Kidney capillary endothelial cell (primary cell): Measurements from ENCODE around the gene OR6C75.
"Not testable (repeated sequence)": the region's sequence is repeated elsewhere in the genome, so short reads cannot be mapped to it uniquely, and the experiment has no call there.

Source experiments
- DNase-seq: peaks from one replicate; pipeline ENCODE4 v3.0.0-alpha.2; 2018; ENCODE audit warnings: low spot score

Gene OR6C75

DNA sequence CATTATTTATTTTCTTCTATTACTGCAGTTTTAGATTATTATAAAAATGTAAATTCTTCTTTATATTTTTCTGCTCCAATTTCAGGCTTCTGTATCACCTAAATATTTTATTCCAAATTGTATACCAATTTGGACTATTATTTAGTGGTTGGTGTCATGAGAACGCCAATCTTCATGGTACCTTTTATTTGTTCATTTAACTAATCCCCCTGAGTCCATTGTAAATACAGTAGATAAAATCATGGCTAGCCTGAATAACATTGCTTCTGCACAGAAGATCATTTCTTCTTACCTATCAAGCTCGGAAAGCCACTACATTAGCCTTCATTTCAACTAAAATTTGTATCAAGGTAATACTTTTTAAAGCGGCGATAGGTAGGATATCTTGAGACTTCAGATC lies at the start of gene OR6C75:
Gene OR6C75, plus strand, starts transcription at position 301 of the 400 bp plus-strand sequence. CDS start 2,136 bp downstream, outside the sequence.
- DNase-seq: no peak

DNA sequence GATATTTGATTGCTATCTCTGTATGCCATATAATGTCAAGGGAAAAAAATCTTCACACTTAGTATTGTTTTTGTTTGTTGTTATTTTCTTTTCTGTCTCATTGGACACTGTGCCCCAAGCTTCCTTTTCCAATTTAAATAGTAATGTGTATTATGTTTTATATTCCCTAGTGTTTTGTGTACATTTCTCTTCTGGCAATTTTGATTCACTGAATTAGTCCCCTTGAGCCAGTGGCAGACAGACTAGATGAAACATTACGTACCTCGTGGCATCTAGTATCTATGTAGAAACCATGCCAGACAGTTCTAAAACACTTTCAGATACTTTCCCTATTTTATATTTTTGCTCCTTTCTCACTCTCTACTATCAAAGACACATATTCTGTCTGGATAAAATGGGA lies 48.7 kb upstream of the OR6C75 start, which contains the start of gene OR6C1:
Gene OR6C1, plus strand, starts transcription at position 301 of the 400 bp plus-strand sequence. CDS start 6,257 bp downstream, outside the sequence.
- no peak for DNase-seq

DNA sequence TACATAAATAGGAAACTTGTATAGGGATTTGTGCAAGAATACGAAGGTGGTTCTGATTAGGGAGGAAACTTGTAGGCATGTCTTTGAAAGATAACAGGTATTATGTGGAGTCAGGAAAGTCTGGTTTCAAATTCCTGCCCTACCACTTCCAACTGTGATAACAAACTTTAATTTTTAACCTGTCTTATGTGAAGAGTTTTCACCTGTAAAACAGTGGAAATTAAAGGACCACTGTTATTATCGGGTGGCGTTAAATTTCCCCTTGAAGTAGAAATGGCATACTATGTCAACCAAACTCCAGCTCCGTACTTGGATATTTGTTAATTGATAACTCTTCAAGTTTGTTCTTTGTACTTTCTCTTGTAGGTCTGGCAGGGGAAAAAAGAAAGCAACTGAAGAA lies 42.6 kb upstream of the OR6C75 start:
- no peak for DNase-seq

DNA sequence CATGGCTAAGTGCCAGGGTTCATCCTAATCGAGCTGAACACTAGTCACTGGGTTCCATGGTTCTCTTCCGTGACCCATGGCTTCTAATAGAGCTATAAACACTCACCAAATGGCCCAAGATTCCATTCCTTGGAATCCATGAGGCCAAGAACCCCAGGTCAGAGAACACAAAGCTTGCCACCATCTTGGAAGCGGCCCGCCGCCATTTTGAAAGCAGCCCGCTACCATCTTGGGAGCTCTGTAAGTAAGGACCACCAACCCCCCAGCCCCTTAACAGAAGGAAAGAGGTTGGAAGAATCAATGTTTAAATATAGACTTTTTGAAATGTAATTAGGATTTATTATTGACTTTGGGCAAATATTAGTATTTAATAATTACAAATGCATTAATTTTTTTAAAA lies 37.0 kb upstream of the OR6C75 start:
- not testable (repeated sequence) for DNase-seq

DNA sequence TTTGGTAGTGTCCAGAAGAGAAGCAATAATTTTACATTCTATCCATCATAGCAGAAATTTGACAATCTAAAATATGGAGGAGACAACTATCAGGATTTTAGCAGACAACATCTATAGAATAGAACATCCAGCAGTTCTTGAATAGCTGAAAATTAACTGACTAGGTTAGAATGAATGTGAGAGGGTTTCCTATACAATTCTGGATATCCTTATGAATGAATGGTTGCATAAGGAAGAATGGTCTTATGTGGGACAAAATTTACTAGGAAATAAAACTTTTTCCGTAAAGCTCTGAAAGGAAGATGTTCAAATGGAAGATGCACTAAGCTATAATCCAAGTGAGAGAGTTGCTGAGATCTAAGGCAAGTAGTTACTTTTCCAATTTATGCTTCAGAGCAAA lies 32.3 kb upstream of the OR6C75 start, which contains the start of gene OR6C3:
Gene OR6C3, plus strand, starts transcription at position 301 of the 400 bp plus-strand sequence. CDS start 955 bp downstream, outside the sequence.
- DNase-seq: no peak

DNA sequence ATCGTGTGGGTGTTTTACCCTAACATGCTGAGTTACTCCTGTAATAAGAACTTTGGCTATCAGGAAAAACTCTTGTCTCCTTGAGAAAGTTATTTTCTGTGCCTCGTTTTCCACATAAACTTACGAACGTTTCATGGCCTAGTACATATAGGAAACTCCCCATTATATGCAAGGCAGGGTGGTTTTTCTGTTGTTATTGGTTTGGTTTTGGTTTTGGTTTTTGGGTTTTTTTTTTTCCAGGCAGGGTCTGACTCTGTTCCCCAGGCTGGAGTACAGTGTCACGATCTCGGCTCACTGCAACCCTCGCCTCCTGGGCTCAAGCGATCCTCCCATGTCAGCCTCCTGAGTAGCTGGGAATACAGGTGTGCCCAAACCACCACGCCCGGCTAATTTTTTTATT lies 26.8 kb upstream of the OR6C75 start:
- DNase-seq: no peak

DNA sequence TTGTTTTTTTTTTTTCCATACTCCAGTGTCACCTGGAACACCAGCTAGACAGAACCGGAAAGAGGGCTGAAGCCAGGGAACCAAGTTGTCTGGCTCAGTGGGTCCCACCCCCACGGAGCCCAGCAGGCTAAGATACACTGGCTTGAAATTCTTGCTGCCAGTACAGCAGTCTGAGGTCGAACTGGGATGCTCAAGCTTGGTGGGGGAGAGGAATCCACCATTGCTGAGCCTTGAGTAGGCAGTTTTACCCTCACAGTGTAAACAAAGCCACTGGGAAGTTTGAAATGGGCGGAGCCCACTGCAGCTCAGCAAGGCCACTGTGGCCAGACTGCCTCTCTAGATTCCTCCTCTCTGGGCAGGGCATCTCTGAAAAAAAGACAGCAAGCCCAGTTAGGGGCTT lies 7.4 kb upstream of the OR6C75 start:
- DNase-seq: not testable (repeated sequence)

DNA sequence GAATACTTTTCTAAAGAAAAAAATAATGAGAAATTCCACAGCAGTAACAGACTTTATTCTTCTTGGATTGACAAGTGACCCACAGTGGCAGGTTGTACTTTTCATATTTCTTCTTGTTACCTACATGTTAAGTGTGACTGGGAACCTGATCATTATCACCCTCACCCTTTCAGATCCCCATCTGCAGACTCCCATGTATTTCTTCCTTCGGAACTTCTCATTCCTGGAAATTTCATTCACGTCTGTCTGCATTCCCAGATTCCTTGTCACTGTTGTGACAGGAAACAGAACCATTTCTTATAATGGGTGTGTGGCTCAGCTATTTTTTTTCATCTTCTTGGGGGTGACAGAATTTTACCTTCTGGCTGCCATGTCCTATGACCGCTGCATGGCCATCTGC lies 2.3 kb downstream of the OR6C75 start:
- no peak for DNase-seq

DNA sequence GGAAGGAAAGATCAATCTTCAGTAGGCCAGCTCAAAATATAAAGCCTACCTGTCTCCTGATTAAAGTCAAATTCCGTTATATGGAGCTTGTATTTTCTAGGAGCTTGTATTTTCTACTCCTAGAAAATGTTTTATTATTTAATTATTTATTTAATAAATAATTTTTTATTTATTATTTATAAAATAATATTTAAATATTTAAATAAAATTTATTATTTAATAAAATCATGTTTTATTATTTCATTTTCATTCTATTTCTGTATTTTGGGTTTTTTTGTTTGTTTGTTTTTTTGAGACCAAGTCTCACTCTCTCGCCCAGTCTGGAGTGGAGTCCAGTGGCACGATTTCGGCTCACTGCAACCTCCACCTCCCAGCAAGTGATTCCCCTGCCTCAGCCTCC lies 9.7 kb downstream of the OR6C75 start:
- DNase-seq: no peak

DNA sequence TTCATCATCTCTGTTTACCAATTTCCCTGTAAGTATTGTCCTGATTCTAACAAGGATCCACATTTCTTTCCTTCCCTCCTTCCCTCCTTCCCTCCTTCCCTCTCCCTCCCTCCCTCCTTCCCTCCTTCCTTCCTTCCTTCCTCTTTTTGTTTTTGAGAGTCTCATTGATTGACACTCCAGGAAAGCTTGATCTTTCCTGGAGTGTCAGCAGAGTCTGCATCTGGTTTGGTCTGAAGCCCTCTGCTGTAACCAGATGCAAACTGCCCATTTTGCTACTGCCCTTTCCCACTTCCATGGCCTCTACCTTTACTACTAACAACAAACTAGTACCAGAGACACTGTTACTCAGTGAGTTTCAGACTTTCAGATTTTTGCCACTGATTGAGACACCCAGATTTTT lies 23.1 kb downstream of the OR6C75 start:
- DNase-seq: no peak

DNA sequence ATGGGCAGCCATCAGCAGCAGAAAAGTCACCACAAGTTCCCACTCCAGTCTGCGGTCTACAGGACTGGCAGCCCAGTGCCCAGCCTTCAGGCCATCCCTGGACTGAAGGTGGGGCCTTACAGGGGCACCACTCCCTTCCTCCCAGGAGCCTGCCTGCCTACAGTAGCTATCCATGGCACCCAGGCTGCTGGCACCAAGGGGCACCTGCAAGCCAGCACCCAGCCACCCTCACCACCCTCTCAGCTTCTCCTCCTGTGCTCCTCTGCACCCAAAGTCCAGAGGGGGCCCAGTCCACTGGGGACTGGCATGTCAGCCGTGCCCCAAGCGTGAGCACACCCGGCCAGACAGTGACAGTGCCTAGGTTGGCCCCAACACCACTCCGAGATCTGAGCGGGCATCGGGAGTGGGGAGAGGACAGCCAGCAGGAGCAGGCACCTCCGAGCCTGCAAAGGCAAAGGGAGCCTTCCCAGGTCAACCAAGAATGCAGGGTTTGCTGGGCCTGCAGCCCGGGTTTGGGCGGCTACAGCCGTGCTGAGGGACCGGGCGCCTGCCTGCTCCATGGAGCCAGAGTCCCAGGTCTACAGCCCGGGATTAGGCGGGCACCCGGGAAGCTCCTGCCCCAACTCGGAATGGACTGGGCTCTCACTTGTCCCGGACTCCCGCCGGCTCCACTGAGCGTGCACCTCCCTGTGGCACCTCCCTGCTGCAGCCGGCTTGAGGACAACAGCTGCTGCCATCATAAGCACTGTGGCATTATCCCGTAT lies 29.4 kb downstream of the OR6C75 start:
- no peak for DNase-seq

DNA sequence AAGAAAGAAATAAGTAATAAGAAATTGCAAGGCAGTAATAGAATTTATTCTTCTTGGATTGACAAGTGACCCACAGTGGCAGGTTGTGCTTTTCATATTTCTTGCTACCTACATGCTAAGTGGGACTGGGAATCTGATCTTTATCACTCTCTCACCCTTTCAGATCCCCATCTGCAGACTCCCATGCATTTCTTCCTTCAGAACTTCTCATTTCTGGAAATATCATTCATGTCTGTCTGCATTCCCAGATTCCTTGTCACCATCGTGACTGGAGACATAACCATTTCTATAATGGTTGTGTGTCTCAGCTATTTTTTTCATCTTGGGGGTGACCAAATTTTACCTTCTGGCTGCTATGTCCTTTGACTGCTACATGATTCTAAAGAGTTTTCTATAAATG lies 33.6 kb downstream of the OR6C75 start:
- no peak for DNase-seq

DNA sequence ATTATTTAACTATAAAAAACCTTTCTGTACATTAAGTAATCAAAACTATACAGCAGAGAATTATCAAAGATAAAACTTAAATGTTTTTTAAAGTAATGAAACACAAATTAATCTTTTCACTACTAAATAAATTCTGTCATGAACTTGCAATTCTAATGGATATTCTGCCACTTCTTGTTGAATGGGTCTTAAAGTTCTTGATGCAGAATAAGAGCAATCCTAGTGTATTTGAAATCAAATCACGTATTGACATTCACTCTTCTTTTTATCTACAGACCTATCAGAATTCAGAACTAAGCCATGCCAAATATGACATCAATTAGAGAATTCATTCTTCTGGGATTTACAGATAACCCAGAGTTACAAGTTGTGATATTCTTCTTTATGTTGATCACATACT lies 37.5 kb downstream of the OR6C75 start, which contains the start of gene OR6C65:
Gene OR6C65, plus strand, starts transcription at position 301 of the 400 bp plus-strand sequence. Its CDS starts 0 bp downstream, at position 301.
- DNase-seq: no peak

DNA sequence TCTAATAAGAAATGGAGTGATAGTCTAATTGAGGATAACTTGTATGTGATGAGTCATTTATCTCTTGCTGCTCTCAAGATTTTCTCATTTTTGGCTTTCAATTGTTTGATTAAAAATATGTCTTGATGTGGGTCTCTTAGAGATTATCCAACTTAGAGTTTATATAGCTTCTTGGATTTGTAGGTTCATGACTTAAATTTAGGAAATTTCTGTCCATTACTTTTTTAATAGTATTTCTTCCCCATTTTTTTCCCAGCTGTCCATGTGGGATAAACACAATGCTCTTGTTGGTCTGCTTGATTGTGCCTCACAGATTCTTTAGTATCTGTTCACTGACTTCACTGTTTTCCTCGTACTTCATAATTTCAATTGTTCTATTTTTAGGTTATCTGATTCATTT lies 45.1 kb downstream of the OR6C75 start:
- DNase-seq: peak; percentile 25

DNA sequence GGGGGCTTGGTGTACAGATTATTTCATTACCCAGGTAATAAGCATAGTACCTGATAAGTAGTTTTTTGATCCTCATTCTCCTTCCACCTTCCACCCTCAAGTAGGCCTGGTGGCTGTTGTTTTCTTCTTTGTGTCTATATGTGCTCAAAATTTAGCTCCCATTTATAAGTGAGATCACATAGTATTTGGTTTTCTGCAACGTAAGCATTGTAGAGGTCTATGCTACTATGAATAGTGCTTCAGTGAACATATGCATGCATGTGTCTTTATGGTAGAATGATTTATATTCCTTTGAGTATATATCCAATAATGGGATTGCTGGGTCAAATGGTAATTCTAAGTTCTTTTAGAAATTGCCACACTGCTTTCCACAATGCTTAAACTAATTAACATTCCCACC lies 46.4 kb downstream of the OR6C75 start:
- DNase-seq: not testable (repeated sequence)

DNA sequence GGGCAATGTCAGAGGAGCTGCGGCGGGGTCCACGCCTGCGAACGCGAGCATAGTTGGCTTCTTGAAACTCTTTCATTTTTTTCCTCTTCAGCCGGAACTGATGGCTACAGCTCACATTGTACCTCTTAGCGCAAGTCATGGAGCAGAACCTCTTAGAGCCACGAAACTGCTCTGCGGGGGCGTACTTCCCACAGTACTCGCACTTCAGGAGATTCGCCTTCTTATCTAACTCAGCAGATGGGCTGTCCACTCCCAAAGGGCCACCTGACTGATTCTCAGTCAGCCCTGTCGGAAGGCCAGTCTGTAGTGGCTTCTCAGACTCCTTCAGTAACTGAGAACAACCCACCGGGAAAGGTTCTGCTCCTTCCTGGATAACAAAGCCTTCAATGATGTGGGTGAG lies 49.4 kb downstream of the OR6C75 start:
- not testable (repeated sequence) for DNase-seq

DNA sequence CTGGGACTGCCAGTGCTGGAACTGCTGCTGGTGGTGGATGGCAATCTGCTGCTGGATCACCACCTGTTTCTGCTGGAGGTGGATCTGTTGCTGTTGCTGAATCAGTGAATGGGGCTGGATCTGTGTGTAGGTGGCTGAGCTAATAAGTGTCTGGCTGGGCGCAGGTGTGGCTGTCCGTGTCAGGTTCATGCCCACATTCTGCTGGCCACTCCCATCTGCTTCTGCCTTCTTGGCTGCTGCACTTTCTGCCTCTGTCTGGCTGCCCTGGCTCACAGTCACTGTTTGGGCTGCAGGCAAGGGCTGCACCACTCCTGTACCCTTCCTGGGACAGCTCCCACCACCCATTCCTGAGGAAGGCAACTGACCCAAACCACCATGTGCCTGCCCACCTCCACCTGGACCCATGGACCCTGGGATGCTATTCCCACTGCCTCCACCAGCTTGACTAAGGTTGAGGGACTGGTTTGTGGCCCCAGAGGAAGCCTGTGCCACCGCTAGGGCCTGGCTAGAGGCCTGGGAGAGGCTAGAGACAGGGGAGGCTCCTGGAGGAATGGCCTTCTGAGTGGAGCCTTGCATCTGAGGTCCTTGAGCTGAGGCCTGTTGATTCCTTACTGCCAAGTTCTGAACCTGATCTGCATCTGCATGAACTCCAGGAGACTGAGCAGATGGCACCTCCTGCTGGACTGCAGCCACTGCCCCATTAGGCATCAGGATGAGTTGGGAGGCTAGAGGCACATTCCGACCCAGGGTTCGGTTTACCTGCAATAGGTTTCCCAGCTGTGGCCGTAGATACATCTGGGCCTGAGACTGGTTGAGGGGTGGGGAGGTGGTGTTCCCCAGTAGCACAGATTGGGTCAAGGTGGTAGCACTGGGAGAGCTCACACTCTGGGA lies 51.0 kb downstream of the OR6C75 start:
- DNase-seq: not testable (repeated sequence)

DNA sequence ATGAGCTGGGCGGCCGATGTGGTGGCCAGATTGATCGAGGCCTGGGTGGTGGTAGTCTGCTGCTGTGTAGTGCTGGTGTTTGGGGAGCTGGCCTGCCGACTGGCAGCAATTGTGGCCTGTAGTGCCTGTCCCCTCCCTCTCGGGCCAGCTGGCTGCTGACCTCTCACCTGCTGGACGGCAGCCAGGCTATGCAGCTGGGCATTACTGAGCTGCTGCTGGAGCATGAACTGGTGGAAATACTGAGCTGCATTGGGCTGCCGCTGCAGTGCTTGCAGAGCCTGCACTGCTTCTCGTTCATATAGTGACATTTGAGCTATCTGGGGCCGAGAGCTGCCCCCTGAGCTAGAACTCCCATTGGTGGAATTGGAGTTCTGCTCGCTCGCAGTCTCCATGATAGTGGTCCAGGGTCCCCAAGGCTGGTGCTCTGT lies 51.6 kb downstream of the OR6C75 start:
- not testable (repeated sequence) for DNase-seq

DNA sequence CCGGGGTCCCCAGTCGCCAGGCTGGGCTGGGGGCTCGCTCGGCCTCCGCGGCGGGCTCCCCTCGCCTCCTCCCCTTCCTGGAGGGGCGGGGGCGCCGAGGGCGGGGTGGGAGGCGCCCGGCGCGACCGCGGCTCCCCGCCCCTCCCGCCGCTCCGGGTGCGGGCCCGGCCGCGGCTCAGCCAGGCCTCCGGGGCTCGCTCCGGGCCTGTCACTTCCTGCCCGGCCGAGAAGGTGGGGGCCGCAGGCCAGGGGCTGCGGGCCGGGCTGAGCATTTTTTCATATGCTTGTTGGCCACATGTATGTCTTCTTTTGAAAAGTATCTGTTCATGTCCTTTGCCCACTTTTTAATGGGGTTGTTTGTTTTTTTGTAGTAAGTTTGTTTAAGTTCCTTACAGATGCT lies 52.1 kb downstream of the OR6C75 start:
- not testable (repeated sequence) for DNase-seq

DNA sequence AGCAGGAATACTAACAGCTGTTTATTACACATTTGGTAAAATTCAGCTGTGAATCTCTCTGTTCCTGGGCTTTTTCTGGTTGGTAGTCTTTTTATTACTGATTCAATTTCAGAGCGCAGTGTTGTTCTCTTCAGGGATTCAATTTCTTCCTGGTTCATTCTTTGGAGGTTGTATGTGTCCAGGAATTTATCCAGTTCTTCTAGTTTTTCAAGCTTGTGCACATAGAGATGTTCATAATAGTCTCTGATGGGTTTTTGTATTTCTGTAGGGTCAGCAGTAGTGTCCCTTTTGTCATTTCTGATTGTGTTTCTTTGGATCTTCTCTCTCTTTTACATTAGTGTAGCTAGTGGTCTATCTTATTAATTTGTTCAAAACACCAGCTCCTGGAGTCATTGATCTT lies 54.2 kb downstream of the OR6C75 start:
- DNase-seq: no peak
